KMS-11 (cell line): ENCODE data around the gene WDFY1.

Experiments
- H2AFZ ChIP-seq: fragments of 200-600 bp; sonication (generic); 2 replicates; pipeline ENCODE4 v1.6.1; 2016; ENCODE audit warnings: antibody characterized with exemption, mixed run types, low read depth
- H3K27ac ChIP-seq: fragments of 200-600 bp; sonication (generic); 2 replicates; pipeline ENCODE4 v1.6.1; 2016; ENCODE audit warnings: mild to moderate bottlenecking, mixed run types
- H3K27me3 ChIP-seq: fragments of 200-600 bp; sonication (generic); 2 replicates; pipeline ENCODE4 v1.6.1; 2017; ENCODE audit warnings: mild to moderate bottlenecking, low read depth, mixed run types, moderate library complexity; ENCODE audit not compliant: insufficient read depth
- H3K36me3 ChIP-seq: fragments of 200-600 bp; sonication (generic); 2 replicates; pipeline ENCODE4 v1.6.1; 2017; ENCODE audit warnings: mild to moderate bottlenecking, mixed run types; ENCODE audit not compliant: insufficient read depth
- H3K4me1 ChIP-seq: fragments of 200-600 bp; sonication (generic); 2 replicates; pipeline ENCODE4 v1.6.1; 2016; ENCODE audit warnings: mild to moderate bottlenecking, low read depth, mixed run types; ENCODE audit not compliant: poor library complexity, severe bottlenecking
- H3K4me2 ChIP-seq: fragments of 200-600 bp; sonication (generic); 2 replicates; pipeline ENCODE4 v1.7.0; 2016; ENCODE audit warnings: mild to moderate bottlenecking, mixed run types
- H3K4me3 ChIP-seq: fragments of 200-600 bp; sonication (generic); IDR thresholded peaks from 2 replicates; pipeline ENCODE4 v1.6.1; 2017; ENCODE audit warnings: low read depth, low read length, mixed read lengths; ENCODE audit not compliant: insufficient read depth
- H3K79me2 ChIP-seq: fragments of 200-600 bp; sonication (generic); 2 replicates; pipeline ENCODE4 v1.6.1; 2016; ENCODE audit warnings: low read depth, mixed run types; ENCODE audit not compliant: insufficient read depth
- H3K9ac ChIP-seq: fragments of 200-600 bp; sonication (generic); 2 replicates; pipeline ENCODE4 v1.6.1; 2016; ENCODE audit warnings: mild to moderate bottlenecking, mixed run types
- H4K20me1 ChIP-seq: fragments of 200-600 bp; sonication (generic); 2 replicates; pipeline ENCODE4 v1.6.1; 2016; ENCODE audit warnings: mild to moderate bottlenecking, mixed run types; ENCODE audit not compliant: insufficient read depth
- CTCF ChIP-seq: fragments of 200-600 bp; sonication (generic); conservative IDR thresholded peaks from 2 replicates; pipeline ENCODE4 v1.6.1; 2017; ENCODE audit warnings: low read depth, mild to moderate bottlenecking, antibody characterized with exemption, low read length, moderate library complexity, mixed read lengths

Gene WDFY1

DNA sequence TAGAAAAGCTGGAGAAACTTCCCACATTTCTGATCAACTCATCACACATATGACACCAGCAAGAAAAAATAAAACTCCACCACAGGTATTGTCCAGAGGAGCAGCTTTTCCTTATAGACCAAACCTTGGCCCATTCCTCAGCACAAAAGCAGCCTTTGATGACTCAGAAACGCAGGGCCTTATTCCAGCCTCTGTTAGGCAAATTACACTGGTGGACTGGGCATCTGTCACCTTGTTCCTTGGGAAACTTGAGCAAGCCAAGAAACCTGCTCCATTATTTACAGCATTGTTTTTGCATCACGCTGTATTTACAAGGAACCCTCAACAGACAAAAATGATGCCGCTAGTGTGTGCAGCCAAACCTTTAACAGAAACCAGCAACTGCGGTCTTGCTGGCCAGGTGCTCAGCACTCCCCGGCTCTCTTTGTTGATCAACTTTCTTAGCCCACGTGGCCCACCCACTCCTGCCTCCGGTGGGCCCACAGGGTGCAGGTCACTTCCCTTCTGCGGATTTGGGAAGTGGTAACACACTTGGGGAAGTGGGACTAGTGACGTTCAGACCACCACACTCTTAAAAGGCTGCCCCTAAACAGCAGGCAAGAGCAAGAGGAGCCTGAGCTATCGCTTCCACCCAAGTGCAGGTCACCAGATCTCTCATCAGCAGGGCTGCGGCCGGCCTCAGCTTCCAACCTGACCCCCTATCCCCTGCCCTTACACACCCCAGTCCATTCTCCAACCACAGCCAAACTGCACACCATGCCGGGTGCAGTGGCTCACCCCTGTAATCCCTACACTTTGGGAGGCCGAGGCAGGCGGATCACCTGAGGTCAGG lies 109.2 kb downstream of the WDFY1 start:
- TF ChIP-seq CTCF, result no peak
- no peaks in the 10 kb centered on the region for H3K36me3 ChIP-seq
- H3K27me3 ChIP-seq, result no peaks in the 10 kb centered on the region
- no peak overlapping the region for H3K9ac ChIP-seq
- H3K4me2 ChIP-seq, result peak overlapping the region; percentile 56
- no peaks in the 10 kb centered on the region; the same call in 1 of the 2 replicates for H3K79me2 ChIP-seq
- no peak overlapping the region for H2AFZ ChIP-seq
- no peak overlapping the region for H3K4me3 ChIP-seq
- peaks cover 16% of the 10 kb centered on the region for H3K4me1 ChIP-seq
- no peak overlapping the region for H3K27ac ChIP-seq
- no peaks in the 10 kb centered on the region for H4K20me1 ChIP-seq

GRCh38 chr2:223834431-223834830 lies 110.7 kb downstream of the WDFY1 start:
- no peak overlapping the region for H3K4me2 ChIP-seq

GRCh38 chr2:223832241-223832903 lies 112.8 kb downstream of the WDFY1 start:
- H2AFZ ChIP-seq, result no peak overlapping the region
- H3K4me3 ChIP-seq, result no peak overlapping the region
- H3K79me2 ChIP-seq, result no peaks in the 10 kb centered on the region; the same call in 1 of the 2 replicates
- H3K27me3 ChIP-seq, result no peaks in the 10 kb centered on the region
- H3K36me3 ChIP-seq, result no peaks in the 10 kb centered on the region
- peaks cover 12% of the 10 kb centered on the region for H3K4me1 ChIP-seq
- no peak overlapping the region for H3K9ac ChIP-seq
- no peak overlapping the region for H3K4me2 ChIP-seq
- TF ChIP-seq CTCF, result no peak
- no peak overlapping the region for H3K27ac ChIP-seq
- H4K20me1 ChIP-seq, result no peaks in the 10 kb centered on the region

More at GRCh38 chr2:223834431-223834830, 110.7 kb downstream of the WDFY1 start:
- Histone ChIP-seq H3K4me3 (no peak overlapping the region), H3K27me3 (no peaks in the 10 kb centered on the region), H4K20me1 (no peaks in the 10 kb centered on the region), H2AFZ (no peak overlapping the region), H3K36me3 (no peaks in the 10 kb centered on the region), H3K9ac (no peak overlapping the region), H3K4me1 (peaks cover 12% of the 10 kb centered on the region), H3K79me2 (no peaks in the 10 kb centered on the region; the same call in 1 of the 2 replicates), H3K27ac (no peak overlapping the region)
- TF ChIP-seq CTCF, result no peak

DNA sequence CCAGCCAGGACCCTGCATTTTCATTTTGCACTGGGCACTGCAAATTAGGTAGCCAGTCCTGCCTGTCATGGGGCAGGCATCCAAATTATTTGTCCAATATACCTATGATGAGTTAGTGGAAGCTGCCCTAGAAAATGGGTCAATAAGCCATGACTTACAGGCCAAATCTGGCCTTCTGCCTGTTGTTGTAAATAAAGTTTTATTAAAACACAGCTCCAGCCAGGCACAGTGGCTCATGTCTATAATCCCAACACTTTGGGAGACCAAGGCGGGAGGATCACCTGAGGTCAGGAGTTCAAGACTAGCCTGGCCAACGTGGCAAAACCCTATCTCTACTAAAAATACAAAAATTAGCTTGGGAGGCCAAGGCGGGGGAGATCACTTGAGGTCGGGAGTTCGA lies 116.0 kb downstream of the WDFY1 start:
- Histone ChIP-seq H3K27ac (no peak overlapping the region), H3K4me3 (no peak overlapping the region), H3K9ac (no peak overlapping the region), H3K27me3 (no peaks in the 10 kb centered on the region), H3K4me2 (no peak overlapping the region), H3K79me2 (no peaks in the 10 kb centered on the region), H2AFZ (no peak overlapping the region), H3K36me3 (no peaks in the 10 kb centered on the region), H3K4me1 (peaks cover 6% of the 10 kb centered on the region), H4K20me1 (no peaks in the 10 kb centered on the region)
- TF ChIP-seq CTCF, result no peak
